Amygdala (tissue), 56 donors: ENCODE results near the gene PPCDC.

Experiments
- DNase-seq, 56 donors: peaks; one replicate each; lab custom pipeline; 2025; lab: John Stamatoyannopoulos, UW

Gene PPCDC, protein sequence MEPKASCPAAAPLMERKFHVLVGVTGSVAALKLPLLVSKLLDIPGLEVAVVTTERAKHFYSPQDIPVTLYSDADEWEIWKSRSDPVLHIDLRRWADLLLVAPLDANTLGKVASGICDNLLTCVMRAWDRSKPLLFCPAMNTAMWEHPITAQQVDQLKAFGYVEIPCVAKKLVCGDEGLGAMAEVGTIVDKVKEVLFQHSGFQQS

GRCh38 chr15:75023181-75023871, at the start of gene PPCDC:
Gene PPCDC (plus strand): TSS chr15:75023590. CDS start chr15:75028319, 4,729 bp downstream.
- DNase-seq: peak; percentile 59 to 98 (median 92)

DNA sequence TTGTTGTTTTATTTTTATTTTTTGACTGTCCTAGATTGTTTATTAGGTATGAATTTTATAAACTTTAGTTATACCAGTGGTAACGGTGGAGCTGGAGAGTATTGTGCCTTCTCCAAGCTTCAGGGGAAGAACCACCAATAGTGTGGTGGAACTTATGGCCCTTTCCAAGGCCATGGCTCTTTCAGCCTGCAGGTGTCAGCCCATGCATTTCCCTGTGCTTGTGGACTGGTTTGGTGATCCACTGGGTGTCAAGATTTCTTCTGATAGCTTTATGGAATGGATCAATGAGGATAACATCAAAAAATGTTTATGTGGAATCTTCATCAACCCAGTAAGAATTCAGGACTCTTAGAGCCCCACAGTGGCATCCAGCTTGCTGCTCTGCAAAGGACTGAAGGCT, 47.2 kb upstream of the PPCDC start:
- no peak for DNase-seq

- DNase-seq: no peak
These were observed 45.8 kb upstream of the PPCDC start for GRCh38 chr15:74977599-74977998.

DNA sequence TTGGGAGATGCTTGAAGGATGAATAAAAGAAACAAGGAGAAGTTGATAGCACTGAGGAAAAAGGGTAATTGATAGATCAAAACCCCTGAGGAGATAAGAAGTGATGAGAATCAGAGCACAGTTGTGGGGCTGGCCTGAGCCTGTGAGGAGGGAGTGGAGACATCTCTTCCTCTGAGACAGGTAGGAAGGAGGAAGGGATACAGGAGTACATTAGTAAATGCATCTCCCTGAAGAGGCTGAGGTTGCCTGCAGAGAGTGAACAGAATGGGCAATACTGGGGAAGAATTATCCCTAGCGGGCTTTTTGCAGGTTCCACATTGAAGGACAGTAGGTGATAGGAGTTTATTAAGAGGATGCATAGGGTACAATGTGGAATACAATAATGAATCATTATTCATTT, 45.3 kb upstream of the PPCDC start:
- DNase-seq: no peak

DNA sequence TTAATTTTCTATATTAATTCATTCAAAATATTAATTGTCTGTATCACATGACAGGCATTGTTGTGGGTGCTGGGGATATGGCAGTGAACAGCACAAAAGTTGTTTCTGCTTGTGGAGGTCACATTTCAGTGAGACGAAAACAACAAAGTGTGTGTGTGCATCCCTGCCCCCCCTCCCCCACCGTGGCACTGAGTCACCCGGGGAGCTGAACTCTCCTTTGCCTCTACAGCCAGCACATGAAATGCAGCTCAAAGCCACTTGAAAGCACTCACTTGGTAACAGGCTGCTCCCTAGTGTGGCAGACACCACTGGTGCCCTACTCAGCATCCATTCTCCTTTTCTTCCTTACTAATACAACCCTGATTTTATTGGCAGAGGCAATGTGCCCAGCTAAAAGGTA, 44.9 kb upstream of the PPCDC start:
- DNase-seq: peak in 14 of 56 donors; percentile 9 to 60 (median 21)

DNA sequence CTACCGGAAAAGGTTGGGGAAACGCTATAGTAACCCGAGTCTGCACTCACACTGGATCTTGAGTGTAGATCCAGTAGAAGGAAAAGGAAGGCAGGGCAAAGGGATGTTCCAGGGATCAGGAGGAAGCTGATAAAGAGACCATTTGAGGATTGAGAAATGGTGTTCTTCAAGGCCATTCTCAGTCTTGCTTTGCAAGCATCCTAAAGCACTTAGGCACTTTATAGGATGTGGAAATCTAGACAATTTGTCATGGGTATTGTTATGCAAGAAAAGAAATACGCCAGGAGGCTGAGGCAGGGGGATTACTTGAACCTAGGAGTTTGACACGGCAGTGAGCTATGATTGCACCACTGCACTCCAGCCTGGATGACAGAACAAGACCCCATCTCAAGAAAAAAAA, 41.2 kb upstream of the PPCDC start:
- DNase-seq: no peak

DNA sequence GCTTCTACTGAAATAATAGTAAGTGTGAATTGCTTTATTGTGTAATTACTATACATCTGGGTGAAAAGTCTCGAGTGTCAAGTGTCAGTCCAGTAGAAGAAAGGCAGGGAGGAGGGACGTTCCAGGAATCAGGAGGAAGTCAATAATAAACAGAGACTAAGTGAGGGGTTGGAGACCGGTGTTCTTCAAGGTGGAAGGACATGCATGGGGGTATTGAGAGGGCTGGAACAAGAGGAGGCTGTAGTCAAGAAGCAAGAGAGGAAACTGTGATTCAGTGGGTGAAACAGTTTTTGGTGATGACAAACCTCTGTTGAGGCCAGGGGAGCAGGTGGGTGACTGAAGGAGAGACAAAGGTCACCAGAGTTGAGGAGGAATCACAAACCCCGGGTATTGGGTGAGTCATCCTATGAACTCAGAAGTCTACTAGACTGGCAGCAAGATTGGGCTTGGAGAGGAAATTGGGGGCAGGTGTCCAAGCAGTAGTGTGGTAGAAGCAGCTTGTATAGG, 39.6 kb upstream of the PPCDC start:
- DNase-seq: no peak

DNA sequence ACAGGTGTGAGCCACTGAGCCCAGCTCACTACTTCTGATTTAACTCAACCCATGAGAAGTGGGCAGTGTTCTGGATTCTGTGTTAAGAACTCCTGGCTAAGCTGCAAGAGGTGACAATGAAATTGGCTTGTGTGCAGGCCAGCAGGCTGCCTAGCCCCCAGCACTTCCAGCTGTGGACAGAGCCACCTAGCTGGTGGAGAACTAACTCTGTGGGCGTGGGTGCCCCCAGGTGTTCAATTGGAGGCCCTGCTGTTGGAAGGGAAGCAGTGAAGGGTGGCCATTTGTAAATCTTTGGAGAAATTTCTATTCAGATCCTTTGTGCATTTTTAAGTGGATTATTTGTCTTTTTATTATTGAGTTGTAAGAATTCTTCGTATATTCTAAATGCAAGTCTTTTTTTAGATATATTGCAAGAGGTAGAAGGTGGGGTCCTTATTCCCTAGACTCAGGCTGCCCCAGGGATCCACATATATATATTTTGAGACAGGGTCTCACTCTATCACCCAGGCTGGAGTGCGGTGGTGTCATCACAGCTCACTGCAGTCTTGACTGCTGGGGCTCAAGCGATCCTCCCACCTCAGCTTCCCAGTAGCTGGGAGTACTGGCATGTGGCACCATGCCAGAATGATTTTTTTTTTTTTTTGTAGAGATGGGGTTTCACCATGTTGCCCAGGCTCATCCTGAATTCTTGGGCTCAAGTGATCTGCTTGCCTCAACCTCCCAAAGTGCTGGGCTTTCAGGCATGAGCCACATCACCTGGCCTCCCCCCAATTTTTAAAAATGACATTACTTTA, 35.2 kb upstream of the PPCDC start:
- DNase-seq: no peak

DNA sequence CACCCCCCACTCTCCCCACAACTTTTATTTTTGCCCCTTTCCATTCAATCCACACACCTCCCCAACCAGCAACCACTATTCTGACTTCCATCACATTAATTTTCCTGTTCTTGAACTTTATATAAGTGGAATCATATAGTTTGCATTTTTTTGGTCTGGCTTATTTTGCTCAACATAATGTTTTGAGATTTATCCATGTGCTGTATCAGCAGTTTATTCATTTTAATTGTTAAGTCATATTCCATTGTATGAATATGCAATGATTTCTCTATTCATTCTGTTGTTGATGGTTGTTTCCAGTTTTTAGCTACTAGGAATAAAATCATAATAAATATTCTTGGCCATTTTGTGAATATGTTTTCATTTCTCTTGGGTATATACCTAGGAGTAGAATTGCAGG, 33.9 kb upstream of the PPCDC start:
- no peak for DNase-seq

GRCh38 chr15:74992619-74993018, 30.8 kb upstream of the PPCDC start:
- no peak for DNase-seq

DNA sequence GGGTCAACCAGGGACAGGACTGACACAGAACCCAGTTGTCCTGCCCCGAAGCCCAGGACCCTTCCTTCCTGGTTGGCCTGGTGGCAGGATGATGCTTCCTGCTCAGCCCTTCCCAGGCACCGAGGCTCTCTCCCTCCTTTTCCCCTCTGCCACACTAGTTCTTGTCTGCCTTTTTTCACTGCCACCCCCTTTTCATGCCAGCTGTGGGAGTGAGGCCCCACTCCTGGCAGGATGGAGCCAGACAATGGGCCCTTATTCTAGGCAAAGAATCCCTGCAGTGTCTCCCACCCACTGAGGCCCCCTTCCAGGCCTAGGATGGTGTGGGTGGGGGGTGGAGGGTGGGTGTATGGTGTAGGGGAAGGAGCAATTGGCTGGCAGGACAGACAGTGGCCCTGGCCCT, 29.2 kb upstream of the PPCDC start:
- peak in 36 of 56 donors; percentile 7 to 75 (median 36) for DNase-seq

- no peak for DNase-seq
These were observed 28.7 kb upstream of the PPCDC start for GRCh38 chr15:74994685-74995084.

- peak; percentile 36 to 96 (median 87) for DNase-seq
These were observed 28.1 kb upstream of the PPCDC start, which contains the start of gene SCAMP5 for GRCh38 chr15:74995182-74995778. Gene SCAMP5 (plus strand): TSS chr15:74995563. CDS start chr15:75011840, 16,277 bp downstream.

DNA sequence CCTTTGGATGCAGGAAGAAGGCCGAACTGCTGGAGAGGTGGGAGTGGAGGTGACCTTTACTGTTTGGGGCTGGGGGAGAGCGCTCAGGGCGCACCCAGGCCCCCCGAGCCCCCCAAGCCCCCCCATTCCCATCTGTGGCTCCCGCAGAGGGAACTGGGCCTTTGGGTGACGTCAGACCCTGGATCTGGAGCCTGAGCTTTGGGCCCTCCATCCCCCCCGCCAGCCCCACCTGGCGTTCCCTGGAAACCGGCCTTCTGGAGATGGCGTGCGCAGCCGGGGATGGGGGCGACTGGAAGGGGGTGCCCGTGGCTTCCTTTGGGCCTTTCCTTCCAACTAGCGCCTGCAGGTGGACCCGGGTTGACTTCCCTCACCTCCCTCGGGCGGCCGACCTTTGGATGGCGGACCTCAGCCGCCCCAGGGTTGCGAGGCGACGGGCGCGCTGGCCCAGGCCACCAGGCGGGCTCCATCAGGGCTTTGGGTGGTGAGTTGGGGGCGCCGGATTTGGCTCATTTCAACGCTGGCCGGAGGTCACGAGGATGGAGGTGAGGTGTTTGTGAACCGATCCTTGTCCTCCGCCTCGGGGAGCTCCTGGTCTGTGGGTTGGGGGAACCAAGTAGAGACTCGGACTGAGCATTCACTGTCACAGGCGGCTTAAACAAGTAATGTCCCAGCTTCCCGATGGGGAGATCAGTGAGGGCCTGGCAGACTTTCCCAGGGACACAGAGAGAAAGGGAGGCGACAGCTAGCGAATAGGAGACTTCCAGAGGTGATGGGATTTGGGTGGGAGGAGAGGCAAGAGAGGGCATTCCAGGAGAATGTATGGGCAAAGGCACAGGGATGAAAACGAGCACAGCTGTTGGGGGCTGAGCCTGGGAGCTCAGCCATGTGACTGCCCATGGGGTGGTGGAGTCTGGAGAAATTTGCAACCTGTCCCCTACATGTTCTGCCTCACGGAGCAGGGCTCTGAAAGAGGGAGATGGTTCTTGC, 27.3 kb upstream of the PPCDC start:
- peak in 43 of 56 donors; percentile 11 to 62 (median 37) for DNase-seq

GRCh38 chr15:74997141-74997540, 26.2 kb upstream of the PPCDC start:
- DNase-seq: no peak

DNA sequence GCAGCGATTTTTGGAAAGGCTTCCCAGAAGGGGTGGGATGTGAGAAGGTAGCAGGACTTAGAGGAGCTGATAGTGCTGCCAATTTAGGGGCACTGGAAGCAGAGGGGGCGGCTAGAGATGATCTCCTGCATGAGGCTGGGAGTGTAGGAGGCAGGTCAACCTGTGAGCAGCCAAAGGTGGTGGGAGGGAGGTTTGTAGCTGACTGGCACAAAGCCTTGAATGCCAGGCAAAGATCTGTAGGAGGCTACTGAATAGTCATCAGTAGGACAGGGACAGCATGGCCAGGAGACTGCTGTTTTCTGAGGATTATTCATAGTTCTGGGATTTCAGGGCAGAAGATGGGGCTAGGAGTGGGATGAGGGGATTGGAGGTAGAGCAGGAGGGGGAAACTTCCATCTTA, 25.8 kb upstream of the PPCDC start:
- DNase-seq: no peak

GRCh38 chr15:75001310-75001709, 22.1 kb upstream of the PPCDC start:
- no peak for DNase-seq

GRCh38 chr15:75002398-75002797, 21.0 kb upstream of the PPCDC start:
- no peak for DNase-seq

GRCh38 chr15:75007216-75007615, 16.2 kb upstream of the PPCDC start:
- no peak for DNase-seq

DNA sequence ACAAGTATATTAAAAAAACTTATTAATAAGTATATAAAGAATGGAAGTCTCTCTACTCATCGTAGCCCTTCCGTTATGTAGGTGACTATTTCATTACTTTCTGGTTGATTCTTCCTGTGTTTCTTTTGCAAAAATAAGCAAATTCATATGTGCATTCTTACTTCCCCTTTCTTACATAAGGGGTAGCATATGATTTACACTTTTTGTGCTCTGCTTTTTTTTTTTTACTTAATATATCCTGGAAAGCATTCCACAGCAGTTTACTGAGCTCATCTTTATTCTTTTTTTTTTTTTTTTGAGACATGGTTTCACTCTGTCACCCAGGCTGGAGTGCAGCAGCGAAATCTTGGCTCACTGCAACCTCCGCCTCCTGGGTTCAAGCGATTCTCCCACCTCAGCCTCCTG, 15.2 kb upstream of the PPCDC start:
- no peak for DNase-seq
